ENCODE results near the gene FBXO11. TPM values are rescaled to one million over a fixed set of nuclear protein-coding genes. Genes with fewer than 3 reads are reported as not detected.

FBXO11 gene
- total RNA-seq, 1 experiment from 2014 or later = 49.3 TPM

GRCh38 chr2:47796090-47796697 is 110.1 kb downstream of the FBXO11 start:
- intact Hi-C loops (cut with micrococcal nuclease; ENCODE audit: unreplicated experiment) = no loop called here
- BruUV-seq (replicated peaks) = no TSS peak
- Histone ChIP-seq H3K27me3 (ENCODE audit: insufficient read depth, low read depth) (no peaks in the 10 kb centered on the region), H2AFZ (no peak overlapping the region), H3K27ac (no peak overlapping the region), H3K9me3 (ENCODE audit: insufficient read depth, low read depth) (no peaks in the 10 kb centered on the region), H4K20me1 (ENCODE audit: insufficient read depth) (peaks cover 12% of the 10 kb centered on the region; the same call in 1 of the 2 replicates), H3F3A (ENCODE audit: insufficient read depth, low read depth) (peaks cover 32% of the 10 kb centered on the region), H3K4me2 (no peak overlapping the region), H3K4me3 (no peak overlapping the region), H3K36me3 (ENCODE audit: low read depth) (peaks cover 65% of the 10 kb centered on the region), H3K79me2 (ENCODE audit: low read depth) (peaks cover 69% of the 10 kb centered on the region), H3K9me2 (ENCODE audit: insufficient read depth) (no peaks in the 10 kb centered on the region), H3K4me1 (replicated peaks; ENCODE audit: insufficient read depth) (no peaks in the 10 kb centered on the region)
- no peak for DNase-seq
- CTCF ChIA-PET = no interaction called here
- TF ChIP-seq CTCF (conservative IDR thresholded peaks at IDR 0.05) = no peak
- no peak for TF ChIP-seq EZH2 (IDR thresholded peaks at IDR 0.05; ENCODE audit: low read depth)
- POLR2A ChIA-PET (ENCODE audit: unreplicated experiment) = no interaction called here

- Histone ChIP-seq H2AFZ (no peak overlapping the region), H3K27me3 (ENCODE audit: insufficient read depth, low read depth) (no peaks in the 10 kb centered on the region), H3K9me3 (ENCODE audit: insufficient read depth, low read depth) (no peaks in the 10 kb centered on the region), H3K9me2 (ENCODE audit: insufficient read depth) (no peaks in the 10 kb centered on the region), H3K4me3 (no peak overlapping the region), H3K4me1 (replicated peaks; ENCODE audit: insufficient read depth) (peaks cover 18% of the 10 kb centered on the region), H3K36me3 (ENCODE audit: low read depth) (peaks cover 24% of the 10 kb centered on the region), H4K20me1 (ENCODE audit: insufficient read depth) (peaks cover 60% of the 10 kb centered on the region), H3K27ac (no peak overlapping the region), H3F3A (ENCODE audit: insufficient read depth, low read depth) (peaks cover 22% of the 10 kb centered on the region), H3K4me2 (peak overlapping the region; percentile 14; the same call in 1 of the 2 replicates), H3K79me2 (ENCODE audit: low read depth) (peaks cover 71% of the 10 kb centered on the region)
- ChIA-PET CTCF (no interaction called here), POLR2A (ENCODE audit: unreplicated experiment) (no interaction called here)
- TF ChIP-seq CTCF (conservative IDR thresholded peaks at IDR 0.05) (no peak), EZH2 (IDR thresholded peaks at IDR 0.05; ENCODE audit: low read depth) (no peak)
- no peak for DNase-seq
- BruUV-seq (replicated peaks) = no TSS peak
- intact Hi-C loops (cut with micrococcal nuclease; ENCODE audit: unreplicated experiment) = no loop called here
These were observed 120.3 kb downstream of the FBXO11 start for GRCh38 chr2:47785986-47786385.

- Histone ChIP-seq H3F3A (ENCODE audit: insufficient read depth, low read depth) (peaks cover 22% of the 10 kb centered on the region), H3K4me2 (peak overlapping the region; percentile 84), H3K4me3 (peak overlapping the region; percentile 97), H3K79me2 (ENCODE audit: low read depth) (peaks cover 55% of the 10 kb centered on the region), H2AFZ (peak overlapping the region; percentile 75; the same call in 1 of the 2 replicates), H4K20me1 (ENCODE audit: insufficient read depth) (peaks cover 46% of the 10 kb centered on the region), H3K27ac (peak overlapping the region; percentile 41; the same call in 1 of the 2 replicates), H3K36me3 (ENCODE audit: low read depth) (peaks cover 10% of the 10 kb centered on the region), H3K9me3 (ENCODE audit: insufficient read depth, low read depth) (no peaks in the 10 kb centered on the region), H3K4me1 (replicated peaks; ENCODE audit: insufficient read depth) (peaks cover 18% of the 10 kb centered on the region), H3K27me3 (ENCODE audit: insufficient read depth, low read depth) (no peaks in the 10 kb centered on the region), H3K9me2 (ENCODE audit: insufficient read depth) (no peaks in the 10 kb centered on the region)
- POLR2A ChIA-PET (ENCODE audit: unreplicated experiment) = no interaction called here
- CTCF ChIA-PET = interaction anchor here (0.6 kb wide), 1 partner anchor 329 kb away, joined by 4 read pairs; no protein-coding TSS in a partner anchor
- intact Hi-C loops (cut with micrococcal nuclease; ENCODE audit: unreplicated experiment) = loop anchor here (5.0 kb wide), 3 partner anchors 382 to 638 kb away; partner anchors contain the start of gene MSH2
- TF ChIP-seq CTCF (conservative IDR thresholded peaks at IDR 0.05) = no peak
- no peak for TF ChIP-seq EZH2 (IDR thresholded peaks at IDR 0.05; ENCODE audit: low read depth)
- BruUV-seq (replicated peaks) = no TSS peak
- peak in 1 of 2 experiments; percentile 39 for DNase-seq
These were observed 121.9 kb downstream of the FBXO11 start for GRCh38 chr2:47784352-47784851.

Measured in PC-9 (cell line).